ENCODE results near the gene AGAP3.

AGAP3 gene

GRCh38 chr7:151148319-151149259 lies 62.3 kb downstream of the AGAP3 start:
- Histone ChIP-seq H3K4me3 (ENCODE audit: low read depth in 1 of 2, low read length in 1 of 2) (no peak overlapping the region), H3K9me3 (no peaks in the 10 kb centered on the region), H3K36me3 (peaks cover 4% of the 10 kb centered on the region), H3K27ac (no peak overlapping the region), H3K27me3 (peaks cover 62% of the 10 kb centered on the region), H3K4me1 (ENCODE audit: control insufficient read depth in 1 of 2, insufficient read depth in 1 of 2, low read depth in 1 of 2, low read length in 1 of 2) (no peaks in the 10 kb centered on the region)
- TF ChIP-seq CTCF (IDR thresholded peaks at IDR 0.05), result no peak

- H3K27ac ChIP-seq, result no peak overlapping the region
- no peak for TF ChIP-seq CTCF (IDR thresholded peaks at IDR 0.05)
- no peaks in the 10 kb centered on the region for H3K4me1 ChIP-seq (ENCODE audit: control insufficient read depth in 1 of 2, insufficient read depth in 1 of 2, low read depth in 1 of 2, low read length in 1 of 2)
- peaks cover 79% of the 10 kb centered on the region for H3K27me3 ChIP-seq
- no peak overlapping the region for H3K4me3 ChIP-seq (ENCODE audit: low read depth in 1 of 2, low read length in 1 of 2)
- H3K9me3 ChIP-seq, result no peaks in the 10 kb centered on the region
- H3K36me3 ChIP-seq, result no peaks in the 10 kb centered on the region
Observed at GRCh38 chr7:151150388-151150787, 64.1 kb downstream of the AGAP3 start.

GRCh38 chr7:151152643-151153513 lies 66.6 kb downstream of the AGAP3 start:
- H3K9me3 ChIP-seq, result no peaks in the 10 kb centered on the region
- TF ChIP-seq CTCF (IDR thresholded peaks at IDR 0.05), result no peak

GRCh38 chr7:151157645-151158329 lies 71.5 kb downstream of the AGAP3 start:
- no peak for TF ChIP-seq CTCF (IDR thresholded peaks at IDR 0.05)
- no peak overlapping the region for H3K27ac ChIP-seq
- H3K36me3 ChIP-seq, result no peaks in the 10 kb centered on the region
- H3K4me1 ChIP-seq (ENCODE audit: control insufficient read depth in 1 of 2, insufficient read depth in 1 of 2, low read depth in 1 of 2, low read length in 1 of 2), result no peaks in the 10 kb centered on the region
- no peaks in the 10 kb centered on the region for H3K9me3 ChIP-seq
- H3K27me3 ChIP-seq, result peaks cover 95% of the 10 kb centered on the region
- no peak overlapping the region for H3K4me3 ChIP-seq (ENCODE audit: low read depth in 1 of 2, low read length in 1 of 2)

More at GRCh38 chr7:151152643-151153513, 66.6 kb downstream of the AGAP3 start:
- Histone ChIP-seq H3K4me1 (ENCODE audit: control insufficient read depth in 1 of 2, insufficient read depth in 1 of 2, low read depth in 1 of 2, low read length in 1 of 2) (no peaks in the 10 kb centered on the region), H3K27ac (no peak overlapping the region), H3K27me3 (peaks cover 96% of the 10 kb centered on the region), H3K36me3 (no peaks in the 10 kb centered on the region), H3K4me3 (ENCODE audit: low read depth in 1 of 2, low read length in 1 of 2) (no peak overlapping the region)

GRCh38 chr7:151161757-151162156 lies 75.5 kb downstream of the AGAP3 start:
- TF ChIP-seq CTCF (IDR thresholded peaks at IDR 0.05), result no peak
- peaks cover 0 to 1% of the 10 kb centered on the region in 2 experiments for H3K4me1 ChIP-seq (ENCODE audit: control insufficient read depth in 1 of 2, insufficient read depth in 1 of 2, low read depth in 1 of 2, low read length in 1 of 2)
- H3K36me3 ChIP-seq, result no peaks in the 10 kb centered on the region
- no peak overlapping the region for H3K4me3 ChIP-seq (ENCODE audit: low read depth in 1 of 2, low read length in 1 of 2)
- H3K27ac ChIP-seq, result no peak overlapping the region
- no peaks in the 10 kb centered on the region for H3K9me3 ChIP-seq
- peaks cover 98% of the 10 kb centered on the region for H3K27me3 ChIP-seq

Data from neutrophil (primary cell).